ENCODE data around the gene MRPL9.

MRPL9 gene

GRCh38 chr1:151779852-151780251 lies 16.6 kb upstream of the MRPL9 start:
- Histone ChIP-seq H4K91ac (ENCODE audit: low read length) (no peak overlapping the region), H3K4me2 (ENCODE audit: low read length, poor library complexity, severe bottlenecking) (no peak overlapping the region), H3K4ac (ENCODE audit: low read depth in 1 of 2, low read length in 2 of 2) (no peak overlapping the region), H2BK15ac (ENCODE audit: low read depth, poor library complexity, severe bottlenecking) (no peak overlapping the region), H2BK5ac (ENCODE audit: low read depth, low read length, poor library complexity, severe bottlenecking) (no peak overlapping the region), H3K14ac (ENCODE audit: low read length in 2 of 2) (no peak overlapping the region), H4K8ac (ENCODE audit: low read length) (no peak overlapping the region), H2BK120ac (ENCODE audit: low read depth, low read length) (no peak overlapping the region), H3K36me3 (ENCODE audit: control insufficient read depth in 1 of 2, insufficient read depth in 2 of 2, low read depth in 1 of 2, low read length in 2 of 2) (peaks cover 0 to 9% of the 10 kb centered on the region in 2 experiments), H3K4me1 (ENCODE audit: control insufficient read depth, insufficient read depth, low read depth, low read length) (no peaks in the 10 kb centered on the region), H3K18ac (ENCODE audit: low read depth in 1 of 2, low read length in 2 of 2) (no peak overlapping the region), H3K23ac (ENCODE audit: low read length in 2 of 2) (no peak overlapping the region), H3K9me3 (ENCODE audit: control insufficient read depth, low read length) (no peaks in the 10 kb centered on the region), H3K27ac (ENCODE audit: low read length, poor library complexity, severe bottlenecking) (no peak overlapping the region), H3K27me3 (ENCODE audit: control insufficient read depth in 1 of 2, insufficient read depth in 1 of 2, low read length in 2 of 2) (peaks cover 8 to 15% of the 10 kb centered on the region in 2 experiments), H3K9ac (ENCODE audit: low read length) (no peak overlapping the region), H2AFZ (ENCODE audit: low read depth, low read length) (no peak overlapping the region), H3K4me3 (ENCODE audit: insufficient read depth in 1 of 2, low read depth in 1 of 2, low read length in 2 of 2) (no peak overlapping the region), H3K79me1 (replicated peaks; ENCODE audit: low read length, poor library complexity, severe bottlenecking) (no peaks in the 10 kb centered on the region), H2BK12ac (ENCODE audit: low read length in 2 of 2) (no peak overlapping the region), H2AK5ac (ENCODE audit: low read length, severe bottlenecking) (no peak overlapping the region)
- no peak for DNase-seq
- WGBS: 94% methylated on average over 4 of the region's 4 CpGs

- Histone ChIP-seq H3K4me1 (ENCODE audit: control insufficient read depth, insufficient read depth, low read depth, low read length) (no peaks in the 10 kb centered on the region), H3K27ac (ENCODE audit: low read length, poor library complexity, severe bottlenecking) (no peak overlapping the region), H2AFZ (ENCODE audit: low read depth, low read length) (no peak overlapping the region), H3K14ac (ENCODE audit: low read length in 2 of 2) (no peak overlapping the region), H3K9ac (ENCODE audit: low read length) (no peak overlapping the region), H3K4ac (ENCODE audit: low read depth in 1 of 2, low read length in 2 of 2) (no peak overlapping the region), H3K27me3 (ENCODE audit: control insufficient read depth in 1 of 2, insufficient read depth in 1 of 2, low read length in 2 of 2) (no peaks in the 10 kb centered on the region), H3K18ac (ENCODE audit: low read depth in 1 of 2, low read length in 2 of 2) (no peak overlapping the region), H3K4me2 (ENCODE audit: low read length, poor library complexity, severe bottlenecking) (no peak overlapping the region), H2BK5ac (ENCODE audit: low read depth, low read length, poor library complexity, severe bottlenecking) (no peak overlapping the region), H3K4me3 (ENCODE audit: insufficient read depth in 1 of 2, low read depth in 1 of 2, low read length in 2 of 2) (no peak overlapping the region), H3K9me3 (ENCODE audit: control insufficient read depth, low read length) (no peaks in the 10 kb centered on the region), H3K23ac (ENCODE audit: low read length in 2 of 2) (no peak overlapping the region), H2BK15ac (ENCODE audit: low read depth, poor library complexity, severe bottlenecking) (no peak overlapping the region), H2BK120ac (ENCODE audit: low read depth, low read length) (no peak overlapping the region), H3K79me1 (replicated peaks; ENCODE audit: low read length, poor library complexity, severe bottlenecking) (no peaks in the 10 kb centered on the region), H4K8ac (ENCODE audit: low read length) (no peak overlapping the region), H2BK12ac (ENCODE audit: low read length in 2 of 2) (no peak overlapping the region), H4K91ac (ENCODE audit: low read length) (no peak overlapping the region), H2AK5ac (ENCODE audit: low read length, severe bottlenecking) (no peak overlapping the region), H3K36me3 (ENCODE audit: control insufficient read depth in 1 of 2, insufficient read depth in 2 of 2, low read depth in 1 of 2, low read length in 2 of 2) (peaks cover 0 to 9% of the 10 kb centered on the region in 2 experiments)
- no peak for DNase-seq
- 83% methylated on average over 3 of the region's 4 CpGs for WGBS
Measured at GRCh38 chr1:151777317-151777716, 14.0 kb upstream of the MRPL9 start.

- no peaks in the 10 kb centered on the region for H3K9me3 ChIP-seq (ENCODE audit: control insufficient read depth, low read length)
- H2BK120ac ChIP-seq (ENCODE audit: low read depth, low read length): no peak overlapping the region
Measured at GRCh38 chr1:151776665-151777062, 13.4 kb upstream of the MRPL9 start.

GRCh38 chr1:151775894-151776664 lies 12.8 kb upstream of the MRPL9 start:
- 94% methylated on average over 7 of the region's 7 CpGs for WGBS
- H3K14ac ChIP-seq (ENCODE audit: low read length in 2 of 2): no peak overlapping the region

More at GRCh38 chr1:151776665-151777062, 13.4 kb upstream of the MRPL9 start:
- no peak overlapping the region for H3K23ac ChIP-seq (ENCODE audit: low read length in 2 of 2)
- no peak for DNase-seq
- no peak overlapping the region for H2BK5ac ChIP-seq (ENCODE audit: low read depth, low read length, poor library complexity, severe bottlenecking)
- H3K18ac ChIP-seq (ENCODE audit: low read depth in 1 of 2, low read length in 2 of 2): no peak overlapping the region
- H2AFZ ChIP-seq (ENCODE audit: low read depth, low read length): no peak overlapping the region
- H2BK12ac ChIP-seq (ENCODE audit: low read length in 2 of 2): no peak overlapping the region
- H3K79me1 ChIP-seq (replicated peaks; ENCODE audit: low read length, poor library complexity, severe bottlenecking): no peaks in the 10 kb centered on the region
- H4K8ac ChIP-seq (ENCODE audit: low read length): no peak overlapping the region
- no peaks in the 10 kb centered on the region for H3K27me3 ChIP-seq (ENCODE audit: control insufficient read depth in 1 of 2, insufficient read depth in 1 of 2, low read length in 2 of 2)
- no peak overlapping the region for H3K4me2 ChIP-seq (ENCODE audit: low read length, poor library complexity, severe bottlenecking)
- no peak overlapping the region for H3K4ac ChIP-seq (ENCODE audit: low read depth in 1 of 2, low read length in 2 of 2)
- H3K9ac ChIP-seq (ENCODE audit: low read length): no peak overlapping the region
- H2AK5ac ChIP-seq (ENCODE audit: low read length, severe bottlenecking): no peak overlapping the region
- H3K36me3 ChIP-seq (ENCODE audit: control insufficient read depth in 1 of 2, insufficient read depth in 2 of 2, low read depth in 1 of 2, low read length in 2 of 2): peaks cover 0 to 9% of the 10 kb centered on the region in 2 experiments
- no peak overlapping the region for H3K14ac ChIP-seq (ENCODE audit: low read length in 2 of 2)
- 94% methylated on average over 2 of the region's 3 CpGs for WGBS
- H3K4me3 ChIP-seq (ENCODE audit: insufficient read depth in 1 of 2, low read depth in 1 of 2, low read length in 2 of 2): no peak overlapping the region
- H3K4me1 ChIP-seq (ENCODE audit: control insufficient read depth, insufficient read depth, low read depth, low read length): no peaks in the 10 kb centered on the region
- H3K27ac ChIP-seq (ENCODE audit: low read length, poor library complexity, severe bottlenecking): no peak overlapping the region
- H2BK15ac ChIP-seq (ENCODE audit: low read depth, poor library complexity, severe bottlenecking): no peak overlapping the region
- H4K91ac ChIP-seq (ENCODE audit: low read length): no peak overlapping the region

More at GRCh38 chr1:151775894-151776664, 12.8 kb upstream of the MRPL9 start:
- no peak for DNase-seq
- H2BK12ac ChIP-seq (ENCODE audit: low read length in 2 of 2): no peak overlapping the region
- no peak overlapping the region for H4K91ac ChIP-seq (ENCODE audit: low read length)
- no peak overlapping the region for H3K18ac ChIP-seq (ENCODE audit: low read depth in 1 of 2, low read length in 2 of 2)
- H3K9ac ChIP-seq (ENCODE audit: low read length): no peak overlapping the region
- no peak overlapping the region for H3K23ac ChIP-seq (ENCODE audit: low read length in 2 of 2)
- no peaks in the 10 kb centered on the region for H3K9me3 ChIP-seq (ENCODE audit: control insufficient read depth, low read length)
- H3K4me2 ChIP-seq (ENCODE audit: low read length, poor library complexity, severe bottlenecking): no peak overlapping the region
- H2AFZ ChIP-seq (ENCODE audit: low read depth, low read length): no peak overlapping the region
- H2AK5ac ChIP-seq (ENCODE audit: low read length, severe bottlenecking): no peak overlapping the region
- no peaks in the 10 kb centered on the region for H3K27me3 ChIP-seq (ENCODE audit: control insufficient read depth in 1 of 2, insufficient read depth in 1 of 2, low read length in 2 of 2)
- H3K36me3 ChIP-seq (ENCODE audit: control insufficient read depth in 1 of 2, insufficient read depth in 2 of 2, low read depth in 1 of 2, low read length in 2 of 2): peaks cover 0 to 9% of the 10 kb centered on the region in 2 experiments
- no peak overlapping the region for H4K8ac ChIP-seq (ENCODE audit: low read length)
- H2BK5ac ChIP-seq (ENCODE audit: low read depth, low read length, poor library complexity, severe bottlenecking): no peak overlapping the region
- H3K79me1 ChIP-seq (replicated peaks; ENCODE audit: low read length, poor library complexity, severe bottlenecking): no peaks in the 10 kb centered on the region
- no peak overlapping the region for H2BK120ac ChIP-seq (ENCODE audit: low read depth, low read length)
- no peak overlapping the region for H3K4me3 ChIP-seq (ENCODE audit: insufficient read depth in 1 of 2, low read depth in 1 of 2, low read length in 2 of 2)
- no peak overlapping the region for H3K27ac ChIP-seq (ENCODE audit: low read length, poor library complexity, severe bottlenecking)
- no peaks in the 10 kb centered on the region for H3K4me1 ChIP-seq (ENCODE audit: control insufficient read depth, insufficient read depth, low read depth, low read length)
- H3K4ac ChIP-seq (ENCODE audit: low read depth in 1 of 2, low read length in 2 of 2): no peak overlapping the region
- no peak overlapping the region for H2BK15ac ChIP-seq (ENCODE audit: low read depth, poor library complexity, severe bottlenecking)
